NK-92 treated with Interleukin-12 subunit alpha and Interleukin-12 subunit beta, amount 100 ng/mL, for 24 hours (cell line): ENCODE measurements around the gene ATP6AP2.
"Not testable (repeated sequence)": the region's sequence is repeated elsewhere in the genome, so short reads cannot be mapped to it uniquely, and the experiment has no call there.

Source experiments
- DNase-seq: peaks from one replicate; lab custom pipeline; 2025; lab: John Stamatoyannopoulos, UW

Gene ATP6AP2, protein sequence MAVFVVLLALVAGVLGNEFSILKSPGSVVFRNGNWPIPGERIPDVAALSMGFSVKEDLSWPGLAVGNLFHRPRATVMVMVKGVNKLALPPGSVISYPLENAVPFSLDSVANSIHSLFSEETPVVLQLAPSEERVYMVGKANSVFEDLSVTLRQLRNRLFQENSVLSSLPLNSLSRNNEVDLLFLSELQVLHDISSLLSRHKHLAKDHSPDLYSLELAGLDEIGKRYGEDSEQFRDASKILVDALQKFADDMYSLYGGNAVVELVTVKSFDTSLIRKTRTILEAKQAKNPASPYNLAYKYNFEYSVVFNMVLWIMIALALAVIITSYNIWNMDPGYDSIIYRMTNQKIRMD

DNA sequence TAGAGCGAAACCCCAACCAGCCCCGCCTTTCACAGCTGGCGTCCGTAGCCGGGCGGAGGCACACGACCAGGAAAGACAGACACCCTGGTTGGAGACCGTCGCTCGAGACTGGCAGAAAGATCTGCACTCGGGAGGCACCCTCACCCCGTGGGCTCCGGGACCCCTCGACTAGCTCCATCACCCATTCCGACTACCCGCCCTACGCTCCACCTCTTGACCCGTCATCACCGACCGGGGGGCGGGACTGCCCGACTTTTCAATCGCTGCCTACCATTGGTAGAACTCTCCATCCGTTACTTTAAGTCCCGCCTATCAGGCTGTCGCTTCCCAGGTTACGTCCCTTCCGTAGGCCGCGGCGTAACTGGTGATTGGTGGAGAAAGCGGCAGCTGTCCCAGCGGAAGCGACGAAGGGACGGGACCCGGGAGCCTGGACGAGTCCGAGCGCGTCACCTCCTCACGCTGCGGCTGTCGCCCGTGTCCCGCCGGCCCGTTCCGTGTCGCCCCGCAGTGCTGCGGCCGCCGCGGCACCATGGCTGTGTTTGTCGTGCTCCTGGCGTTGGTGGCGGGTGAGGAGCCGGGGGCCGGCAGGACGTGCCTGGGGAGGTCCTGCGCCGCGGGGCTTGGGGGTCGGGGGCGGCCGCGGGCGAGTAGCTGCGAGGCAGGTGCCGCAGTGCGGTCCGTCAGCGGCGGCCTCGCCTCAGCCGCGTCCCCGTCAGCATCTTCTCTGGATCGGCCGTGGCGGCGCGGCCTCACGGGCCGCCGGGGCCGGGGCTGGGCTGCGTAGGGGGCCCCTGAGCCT is at the start of gene ATP6AP2:
Gene ATP6AP2, plus strand, starts transcription at position 434 of the 799 bp plus-strand sequence. Its CDS starts 96 bp downstream, at position 530.
- peak; percentile 85 for DNase-seq

- no peak for DNase-seq
Measured at GRCh38 chrX:40531056-40531826, 49.5 kb upstream of the ATP6AP2 start.

- DNase-seq: no peak
Measured at GRCh38 chrX:40537310-40537709, 43.5 kb upstream of the ATP6AP2 start.

DNA sequence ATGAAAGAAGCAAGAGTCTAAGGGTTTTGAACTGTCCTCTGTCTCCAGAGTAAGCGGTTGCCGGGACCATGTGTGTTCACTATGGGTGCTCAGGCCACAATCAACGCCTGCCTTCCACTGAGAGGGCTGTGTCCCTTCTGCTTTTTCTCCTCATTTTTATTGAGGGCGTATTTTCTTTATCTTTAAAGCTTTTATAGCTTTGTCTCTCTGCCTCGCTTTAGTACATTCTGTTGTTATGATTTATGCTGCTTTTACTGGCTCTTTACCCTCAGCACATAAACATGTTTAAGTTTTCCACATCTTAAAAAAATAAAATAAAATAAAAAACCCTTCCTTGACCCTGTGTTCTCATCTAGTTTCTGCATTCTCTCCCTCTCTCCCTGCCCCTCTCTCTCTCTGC is 42.4 kb upstream of the ATP6AP2 start:
- DNase-seq: no peak

- DNase-seq: no peak
Measured at GRCh38 chrX:40539214-40540142, 41.3 kb upstream of the ATP6AP2 start.

DNA sequence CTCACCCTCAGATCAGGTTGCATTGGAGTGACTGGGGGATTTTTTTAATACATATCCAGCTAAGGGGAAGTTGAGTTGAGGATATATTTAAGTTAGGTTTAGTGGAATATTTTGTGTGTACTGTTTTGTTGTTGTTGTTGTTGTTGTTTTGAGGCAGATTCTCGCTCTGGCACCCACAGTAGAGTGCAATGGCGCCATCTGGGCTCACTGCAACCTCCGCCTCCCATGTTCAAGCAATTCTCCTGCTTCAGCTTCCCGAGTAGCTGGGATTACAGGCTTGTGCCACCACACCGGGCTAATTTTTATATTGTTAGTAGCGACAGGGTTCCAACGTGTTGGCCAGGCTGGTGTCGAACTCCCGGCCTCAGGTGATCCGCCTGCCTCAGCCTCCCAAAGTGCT is 38.6 kb upstream of the ATP6AP2 start:
- DNase-seq: no peak

- no peak for DNase-seq
Measured at GRCh38 chrX:40542972-40543371, 37.8 kb upstream of the ATP6AP2 start.

DNA sequence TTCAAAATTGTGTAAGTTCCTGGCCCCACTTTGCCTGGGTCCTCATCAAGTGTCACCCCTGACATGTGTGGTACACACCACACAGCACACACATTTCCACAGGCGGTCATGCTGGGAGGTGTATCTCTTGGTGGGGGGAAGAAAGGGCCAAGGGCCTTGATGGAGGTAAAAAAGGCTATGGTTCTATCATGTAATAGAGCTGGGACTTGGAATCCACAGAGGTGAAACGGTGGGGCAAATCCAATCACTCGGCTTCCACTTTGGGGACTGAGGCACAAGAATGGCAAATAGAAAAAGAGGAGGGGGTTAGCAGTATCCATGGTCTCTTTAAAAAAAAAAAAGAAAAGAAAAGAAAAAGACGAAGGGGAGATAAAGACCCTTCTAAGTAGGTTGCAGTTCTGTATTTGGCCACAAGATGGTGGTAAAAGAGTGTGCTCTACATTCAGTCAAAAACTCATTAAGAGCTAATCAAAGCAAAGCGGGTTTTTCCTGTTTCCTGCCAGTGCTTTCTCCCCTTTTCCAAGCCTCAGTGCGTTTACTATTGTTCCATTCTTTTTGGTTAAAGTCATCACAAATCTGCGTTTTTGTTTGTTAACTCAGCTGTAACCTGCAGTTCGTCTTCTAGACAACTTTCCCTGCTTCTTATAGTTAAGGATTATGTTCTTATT is 37.0 kb upstream of the ATP6AP2 start:
- DNase-seq: no peak

DNA sequence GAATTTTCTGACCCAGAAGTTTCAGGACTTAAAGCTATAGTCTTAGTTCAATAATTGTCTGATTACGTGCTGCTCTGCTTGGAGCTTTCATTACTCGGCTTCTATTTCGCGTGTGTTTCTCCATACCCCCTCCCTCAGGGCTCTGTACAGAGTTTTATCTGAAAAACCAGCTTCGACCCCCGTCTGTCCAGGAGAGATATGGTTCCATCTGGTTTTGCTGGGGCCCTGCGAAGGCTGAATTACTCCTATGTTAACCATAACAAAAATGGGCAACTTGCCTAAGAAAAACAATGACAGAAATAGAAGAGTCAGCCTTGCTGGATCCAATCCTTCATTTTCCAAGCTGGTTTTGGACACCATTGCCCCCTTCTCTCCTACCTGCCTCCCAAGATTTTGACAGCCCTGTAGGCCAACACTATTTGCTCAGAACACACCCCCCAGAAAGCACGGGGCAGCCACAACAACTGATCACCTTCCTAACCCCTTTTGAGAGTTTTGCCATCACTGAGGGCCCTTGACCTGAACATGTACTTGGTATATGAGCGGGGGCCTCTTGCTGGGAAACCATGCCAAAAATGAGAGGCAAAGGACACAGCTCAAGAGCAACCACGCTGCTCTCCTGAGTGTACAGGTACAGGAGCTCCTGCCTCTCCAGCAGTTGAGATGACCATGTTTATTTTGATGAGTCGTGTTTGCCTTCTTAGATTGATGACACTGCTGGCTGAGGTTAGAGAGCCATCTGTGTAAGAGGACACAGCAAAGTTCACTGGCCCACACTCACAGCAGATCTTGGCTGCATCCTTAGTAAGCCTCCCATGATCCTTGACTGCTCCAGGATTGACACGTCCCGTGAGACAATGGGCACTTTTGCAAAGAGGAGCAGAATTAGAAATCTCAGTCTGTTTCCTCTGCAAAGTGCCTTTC is 36.2 kb upstream of the ATP6AP2 start:
- no peak for DNase-seq

- no peak for DNase-seq
Measured at GRCh38 chrX:40546870-40547269, 33.9 kb upstream of the ATP6AP2 start.

DNA sequence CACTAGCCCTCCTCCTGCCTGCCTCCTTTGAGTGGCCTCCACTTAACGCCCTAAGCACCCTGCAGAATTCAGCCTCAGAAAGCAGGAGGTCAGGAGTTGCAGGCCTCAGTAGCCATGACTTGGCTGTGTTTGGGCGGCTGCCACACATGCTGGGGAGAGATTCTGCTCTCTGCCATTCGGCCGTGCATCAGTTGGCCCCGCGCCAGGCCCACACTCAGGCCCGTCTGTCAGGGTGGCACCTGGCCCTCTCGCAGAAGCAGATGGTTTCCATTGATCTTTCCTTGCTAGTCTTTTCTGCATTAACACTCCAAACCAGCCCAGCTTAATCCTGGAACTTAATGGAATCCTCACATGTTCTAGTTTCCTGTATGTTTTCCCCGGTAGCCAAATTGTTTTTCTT is 30.7 kb upstream of the ATP6AP2 start:
- DNase-seq: no peak

- no peak for DNase-seq
Measured at GRCh38 chrX:40552768-40553167, 28.0 kb upstream of the ATP6AP2 start.

DNA sequence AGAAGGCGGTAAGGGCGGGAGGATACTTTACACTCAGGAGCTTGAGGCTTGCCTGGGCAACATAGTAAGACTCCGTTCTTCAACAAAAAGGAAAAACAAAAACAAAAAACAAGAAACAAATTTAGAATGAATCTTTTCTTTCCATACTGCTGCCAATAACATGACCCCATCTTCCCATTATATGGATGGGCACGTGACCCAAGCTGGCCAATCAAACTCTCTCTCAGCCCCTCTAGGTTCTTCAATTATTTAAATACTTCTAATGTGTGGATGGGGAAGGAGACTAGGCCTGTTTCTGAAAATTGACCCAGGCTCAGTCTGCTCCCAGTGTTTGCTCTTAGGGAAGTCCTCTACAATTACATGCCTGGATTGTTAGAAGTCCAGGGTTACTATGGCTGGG is 22.2 kb upstream of the ATP6AP2 start:
- DNase-seq: no peak

- DNase-seq: no peak
Measured at GRCh38 chrX:40563784-40564183, 17.0 kb upstream of the ATP6AP2 start.

DNA sequence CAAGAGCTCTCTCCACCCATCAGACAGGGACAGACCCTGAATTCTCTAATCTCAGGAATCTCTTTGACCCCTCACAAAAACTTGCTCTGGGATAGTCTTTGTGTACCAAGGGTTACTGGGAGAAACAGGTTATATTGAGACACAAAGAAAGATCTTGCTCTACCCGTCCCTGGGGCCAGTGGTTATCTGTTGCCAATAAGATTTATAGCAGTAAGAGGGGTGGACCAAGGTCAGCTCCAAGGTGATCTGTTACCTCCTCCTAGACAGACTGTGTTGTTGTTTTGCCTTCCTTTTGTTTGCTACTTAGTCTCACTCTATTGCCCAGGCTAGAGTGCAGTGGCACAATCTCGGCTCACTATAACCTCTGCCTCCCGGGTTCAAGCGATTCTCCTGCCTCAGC is 16.3 kb upstream of the ATP6AP2 start:
- no peak for DNase-seq

GRCh38 chrX:40570346-40571093 is 10.2 kb upstream of the ATP6AP2 start:
- no peak for DNase-seq

DNA sequence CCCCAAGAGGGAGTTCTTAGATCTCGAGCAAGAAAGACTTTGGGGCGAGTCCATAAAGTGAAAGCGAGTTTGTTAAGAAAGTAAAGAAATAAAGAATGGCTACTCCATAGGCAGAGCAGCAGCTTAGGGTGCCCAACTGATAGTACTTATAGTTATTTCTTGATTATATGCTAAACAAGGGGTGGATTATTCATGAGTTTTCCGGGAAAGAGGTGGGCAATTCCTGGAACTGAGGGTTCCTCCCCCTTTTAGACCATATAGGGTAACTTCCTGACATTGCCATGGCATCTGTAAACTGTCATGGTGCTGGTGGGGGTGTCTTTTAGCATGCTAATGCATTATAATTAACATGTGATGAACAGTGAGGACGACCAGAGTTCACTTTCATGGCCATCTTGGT is 9.6 kb upstream of the ATP6AP2 start:
- DNase-seq: not testable (repeated sequence)

DNA sequence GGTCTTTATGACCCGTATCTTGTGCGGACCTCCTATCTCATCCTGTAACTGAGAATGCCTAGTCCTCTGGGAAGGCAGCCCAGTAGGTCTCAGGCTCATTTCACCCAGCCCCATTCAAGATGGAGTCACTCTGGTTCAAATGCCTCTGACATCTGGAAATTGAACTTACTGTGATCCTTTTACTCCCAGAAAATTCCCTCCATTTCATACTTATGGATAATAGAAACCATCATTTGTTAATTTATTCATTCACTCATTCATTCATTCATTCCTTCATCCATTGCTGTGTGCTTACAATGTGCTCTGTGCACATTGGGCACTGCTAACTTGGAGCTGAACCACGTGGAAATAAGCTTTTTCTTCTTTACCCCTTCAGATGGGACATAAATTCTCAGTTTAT is 9.2 kb upstream of the ATP6AP2 start:
- no peak for DNase-seq

GRCh38 chrX:40573763-40574162 is 7.0 kb upstream of the ATP6AP2 start:
- DNase-seq: peak; percentile 0
